Tibial artery (tissue), 4 donors: ENCODE measurements around the gene MPST.
A peak's percentile ranks its signal among the peaks of the same experiment; 100 is the strongest.

Source experiments
- DNase-seq, 2 donors: peaks; one replicate each; pipeline ENCODE4 v3.0.0-alpha.2; 2019
- H3K27ac ChIP-seq, 2 donors: fragments of 200-600 bp; sonication (generic) in 1 of 2; 1 replicate in 1 of 2; 2 replicates in 1 of 2; pipeline ENCODE4 v1.5.1; 2018 to 2019; ENCODE audit warnings: mild to moderate bottlenecking in 1 of 2
- H3K27me3 ChIP-seq, 2 donors: fragments of 200-600 bp; sonication (generic) in 1 of 2; one replicate each; pipeline versions ENCODE4 v1.5.1 to v1.6.0; 2016 to 2019
- H3K36me3 ChIP-seq, 3 donors: fragments of 200-600 bp; sonication (generic) in 2 of 3; one replicate each; pipeline ENCODE4 v1.5.1; 2016 to 2019; ENCODE audit warnings: mild to moderate bottlenecking in 2 of 3
- H3K4me1 ChIP-seq, 4 donors: fragments of 200-600 bp; sonication (generic) in 2 of 4; 1 replicate in 3 of 4; 2 replicates in 1 of 4; pipeline ENCODE4 v1.5.1; 2016 to 2019
- H3K4me3 ChIP-seq, 2 donors: fragments of 200-600 bp; sonication (generic) in 1 of 2; 1 replicate in 1 of 2; 2 replicates in 1 of 2; pipeline ENCODE4 v1.5.1; 2018 to 2019; ENCODE audit warnings: mild to moderate bottlenecking in 2 of 2
- H3K9me3 ChIP-seq, 3 donors: fragments of 200-600 bp; sonication (generic) in 1 of 3; one replicate each; pipeline ENCODE4 v1.5.1; 2016 to 2019
- intact Hi-C: fragments of 100-400 bp; cut with DNase I; formaldehyde crosslinking; loops from one replicate; pipeline ENCODE4 v1.15.0; 2023; ENCODE audit warnings: low total_unique reads
- TF ChIP-seq, protein P1 (sequence below), 2 experiments: fragments of 200-600 bp in 1 of 2; fragments of 450-650 bp in 1 of 2; IDR thresholded peaks; one replicate each; pipeline ENCODE4 v1.5.1; 2017 to 2019; ENCODE audit warnings: antibody characterized with exemption in 2 of 2, mild to moderate bottlenecking in 1 of 2, moderate library complexity in 1 of 2

Gene MPST

DNA sequence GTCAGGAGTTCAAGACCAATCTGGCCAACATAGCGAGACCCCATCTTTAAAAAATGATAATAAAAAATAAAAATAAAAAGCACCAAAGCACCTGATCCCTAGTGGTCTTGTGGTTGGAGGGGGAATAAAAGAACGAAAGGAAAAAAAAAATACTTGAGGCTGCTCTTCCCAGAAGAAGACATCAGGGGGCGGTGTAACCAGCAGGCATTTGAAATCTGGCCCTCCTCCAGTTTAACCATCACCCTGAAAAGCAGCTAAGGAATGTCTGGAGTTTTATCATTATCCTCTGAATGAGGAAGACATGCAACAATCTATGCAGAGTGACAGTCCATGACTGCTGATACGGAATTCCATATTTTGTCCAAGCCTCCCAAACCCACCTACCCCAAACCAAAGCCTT lies 26.4 kb downstream of the MPST start:
- DNase-seq, result no peak
- Histone ChIP-seq H3K4me1 (peaks cover 0 to 3% (median 0%) of the 10 kb centered on the region in 4 donors), H3K27me3 (peaks cover 0 to 9% of the 10 kb centered on the region in 2 donors), H3K36me3 (no peaks in the 10 kb centered on the region), H3K9me3 (no peaks in the 10 kb centered on the region), H3K4me3 (no peak overlapping the region), H3K27ac (no peak overlapping the region)
- intact Hi-C loops, result no loop called here
- TF ChIP-seq, protein P1, sequence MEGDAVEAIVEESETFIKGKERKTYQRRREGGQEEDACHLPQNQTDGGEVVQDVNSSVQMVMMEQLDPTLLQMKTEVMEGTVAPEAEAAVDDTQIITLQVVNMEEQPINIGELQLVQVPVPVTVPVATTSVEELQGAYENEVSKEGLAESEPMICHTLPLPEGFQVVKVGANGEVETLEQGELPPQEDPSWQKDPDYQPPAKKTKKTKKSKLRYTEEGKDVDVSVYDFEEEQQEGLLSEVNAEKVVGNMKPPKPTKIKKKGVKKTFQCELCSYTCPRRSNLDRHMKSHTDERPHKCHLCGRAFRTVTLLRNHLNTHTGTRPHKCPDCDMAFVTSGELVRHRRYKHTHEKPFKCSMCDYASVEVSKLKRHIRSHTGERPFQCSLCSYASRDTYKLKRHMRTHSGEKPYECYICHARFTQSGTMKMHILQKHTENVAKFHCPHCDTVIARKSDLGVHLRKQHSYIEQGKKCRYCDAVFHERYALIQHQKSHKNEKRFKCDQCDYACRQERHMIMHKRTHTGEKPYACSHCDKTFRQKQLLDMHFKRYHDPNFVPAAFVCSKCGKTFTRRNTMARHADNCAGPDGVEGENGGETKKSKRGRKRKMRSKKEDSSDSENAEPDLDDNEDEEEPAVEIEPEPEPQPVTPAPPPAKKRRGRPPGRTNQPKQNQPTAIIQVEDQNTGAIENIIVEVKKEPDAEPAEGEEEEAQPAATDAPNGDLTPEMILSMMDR (IDR thresholded peaks at IDR 0.05), result no peak

DNA sequence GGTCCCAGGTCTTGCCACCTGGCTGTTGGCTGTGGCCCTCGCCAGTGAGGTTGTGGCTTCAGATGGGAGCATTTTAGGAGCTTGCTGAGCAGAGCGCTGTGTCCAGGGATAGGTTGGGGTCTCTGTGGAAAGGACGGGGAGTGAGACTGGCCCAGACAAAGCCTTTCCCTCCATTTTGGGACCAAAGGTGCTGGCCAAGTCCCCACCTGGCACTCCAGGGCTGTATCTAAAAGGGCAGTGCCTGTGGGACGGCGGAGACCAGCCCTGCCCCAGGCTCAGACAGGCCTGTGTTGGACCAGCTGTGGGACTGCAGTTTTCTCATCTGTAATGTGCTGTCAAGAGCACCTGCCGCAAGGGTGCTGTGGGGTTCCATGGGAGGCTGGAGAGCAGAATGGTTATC lies 27.0 kb downstream of the MPST start:
- no peak for DNase-seq
- TF ChIP-seq, protein P1 (IDR thresholded peaks at IDR 0.05), result no peak
- intact Hi-C loops, result no loop called here
- Histone ChIP-seq H3K9me3 (no peaks in the 10 kb centered on the region), H3K27ac (no peak overlapping the region), H3K4me1 (peaks cover 0 to 8% (median 3%) of the 10 kb centered on the region in 4 donors), H3K27me3 (peaks cover 0 to 9% of the 10 kb centered on the region in 2 donors), H3K4me3 (no peak overlapping the region), H3K36me3 (no peaks in the 10 kb centered on the region)

DNA sequence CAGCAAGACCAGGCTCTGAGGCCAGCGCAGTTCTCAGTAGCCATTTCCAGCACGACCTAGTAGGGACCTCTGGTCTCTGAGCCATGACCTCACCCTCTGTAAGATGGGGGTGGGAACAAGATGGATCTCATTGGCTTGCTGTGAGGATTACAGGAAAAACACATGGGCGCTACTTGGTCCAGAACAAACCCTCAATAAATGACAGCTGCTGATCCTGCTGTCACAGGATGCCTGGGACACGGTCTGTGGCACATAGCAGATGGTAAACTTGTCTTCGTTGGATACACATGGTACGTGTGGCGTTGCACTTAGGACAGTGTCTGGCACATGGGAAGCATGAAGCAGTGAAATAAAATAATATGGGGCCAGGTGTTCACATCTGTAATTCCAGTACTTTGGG lies 27.5 kb downstream of the MPST start:
- DNase-seq, result no peak
- Histone ChIP-seq H3K9me3 (no peaks in the 10 kb centered on the region), H3K27me3 (peaks cover 0 to 8% of the 10 kb centered on the region in 2 donors), H3K4me3 (no peak overlapping the region), H3K4me1 (peaks cover 0 to 11% (median 7%) of the 10 kb centered on the region in 4 donors), H3K27ac (no peak overlapping the region), H3K36me3 (no peaks in the 10 kb centered on the region)
- intact Hi-C loops, result no loop called here
- TF ChIP-seq, protein P1 (IDR thresholded peaks at IDR 0.05), result no peak

DNA sequence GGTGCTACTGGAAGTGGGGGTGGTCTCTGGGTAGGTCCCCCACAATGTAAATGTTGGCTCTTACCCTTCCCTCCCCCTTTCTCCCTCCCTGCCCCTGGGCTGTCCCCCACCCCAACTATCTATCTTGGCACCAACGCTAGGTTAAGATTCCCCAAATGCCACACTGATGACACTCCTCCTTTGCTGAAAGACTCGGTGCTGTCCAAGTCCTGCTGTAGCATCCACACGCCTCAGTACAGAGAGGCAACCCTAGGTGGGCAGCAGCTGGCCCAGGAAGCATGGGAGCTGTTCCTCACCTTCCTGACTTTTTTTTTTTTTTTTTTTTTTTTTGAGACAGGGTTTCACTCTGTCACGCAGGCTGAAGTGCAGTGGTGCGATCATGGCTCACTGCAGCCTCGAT lies 28.6 kb downstream of the MPST start:
- Histone ChIP-seq H3K27me3 (peaks cover 0 to 5% of the 10 kb centered on the region in 2 donors), H3K27ac (no peak overlapping the region), H3K36me3 (no peaks in the 10 kb centered on the region), H3K9me3 (no peaks in the 10 kb centered on the region), H3K4me1 (peaks cover 0 to 23% (median 13%) of the 10 kb centered on the region in 4 donors), H3K4me3 (no peak overlapping the region)
- intact Hi-C loops, result no loop called here
- no peak for DNase-seq
- TF ChIP-seq, protein P1 (IDR thresholded peaks at IDR 0.05), result no peak

DNA sequence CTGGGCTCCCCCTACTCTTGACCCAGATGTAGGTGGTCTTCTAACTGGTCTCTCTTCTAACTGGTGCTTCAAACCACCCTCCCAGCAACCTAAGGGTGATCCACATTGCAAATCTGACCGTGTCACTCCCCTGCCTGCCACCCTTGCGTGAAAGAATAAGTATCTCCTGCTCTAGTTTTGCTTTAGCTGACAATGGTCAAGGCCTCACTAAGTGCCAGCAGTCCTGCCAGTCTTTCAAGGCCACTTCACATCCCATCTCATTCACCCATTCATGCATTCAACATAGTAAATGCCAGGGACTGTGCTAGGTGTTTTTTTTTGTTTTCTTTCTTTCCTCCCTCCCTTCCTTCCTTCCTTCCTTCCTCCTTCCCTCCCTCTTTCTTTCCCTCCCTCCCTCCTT lies 29.7 kb downstream of the MPST start:
- Histone ChIP-seq H3K27ac (no peak overlapping the region), H3K36me3 (peaks cover 0 to 7% (median 0%) of the 10 kb centered on the region in 3 donors), H3K4me1 (peaks cover 0 to 23% (median 13%) of the 10 kb centered on the region in 4 donors), H3K4me3 (no peak overlapping the region), H3K9me3 (no peaks in the 10 kb centered on the region), H3K27me3 (no peaks in the 10 kb centered on the region)
- TF ChIP-seq, protein P1 (IDR thresholded peaks at IDR 0.05), result no peak
- intact Hi-C loops, result no loop called here
- no peak for DNase-seq

DNA sequence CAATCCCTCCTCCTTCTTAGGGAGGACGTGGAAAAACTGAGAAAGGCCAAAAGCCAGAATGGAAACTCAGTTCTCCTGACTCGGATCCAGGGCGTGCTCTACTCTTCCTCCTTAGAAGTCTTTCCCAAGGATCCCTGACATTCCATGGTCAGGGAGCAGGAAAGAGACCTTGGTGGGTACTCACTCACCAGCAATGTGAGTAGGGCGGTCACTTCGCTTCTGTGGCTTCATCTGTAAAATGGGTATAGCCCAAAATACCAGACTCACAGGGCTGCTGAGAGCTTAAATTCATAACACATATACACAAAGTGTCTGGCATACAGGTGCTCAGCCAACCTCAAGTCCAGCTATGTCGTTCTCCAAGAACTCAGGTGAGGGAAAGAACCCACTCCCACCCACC lies 31.4 kb downstream of the MPST start:
- intact Hi-C loops, result no loop called here
- peak overlapping the region; percentile 65 to 93 for H3K4me3 ChIP-seq
- no peaks in the 10 kb centered on the region for H3K9me3 ChIP-seq
- peaks cover 0 to 23% (median 13%) of the 10 kb centered on the region in 4 donors for H3K4me1 ChIP-seq
- TF ChIP-seq, protein P1 (IDR thresholded peaks at IDR 0.05), result no peak
- H3K36me3 ChIP-seq, result peaks cover 0 to 24% (median 12%) of the 10 kb centered on the region in 3 donors
- no peak for DNase-seq
- H3K27me3 ChIP-seq, result no peaks in the 10 kb centered on the region
- H3K27ac ChIP-seq, result no peak overlapping the region
